Measurements from ENCODE around the gene NOL4. TPM values are rescaled to one million over a fixed set of nuclear protein-coding genes. Genes with fewer than 3 reads are reported as not detected.

NOL4 gene, protein sequence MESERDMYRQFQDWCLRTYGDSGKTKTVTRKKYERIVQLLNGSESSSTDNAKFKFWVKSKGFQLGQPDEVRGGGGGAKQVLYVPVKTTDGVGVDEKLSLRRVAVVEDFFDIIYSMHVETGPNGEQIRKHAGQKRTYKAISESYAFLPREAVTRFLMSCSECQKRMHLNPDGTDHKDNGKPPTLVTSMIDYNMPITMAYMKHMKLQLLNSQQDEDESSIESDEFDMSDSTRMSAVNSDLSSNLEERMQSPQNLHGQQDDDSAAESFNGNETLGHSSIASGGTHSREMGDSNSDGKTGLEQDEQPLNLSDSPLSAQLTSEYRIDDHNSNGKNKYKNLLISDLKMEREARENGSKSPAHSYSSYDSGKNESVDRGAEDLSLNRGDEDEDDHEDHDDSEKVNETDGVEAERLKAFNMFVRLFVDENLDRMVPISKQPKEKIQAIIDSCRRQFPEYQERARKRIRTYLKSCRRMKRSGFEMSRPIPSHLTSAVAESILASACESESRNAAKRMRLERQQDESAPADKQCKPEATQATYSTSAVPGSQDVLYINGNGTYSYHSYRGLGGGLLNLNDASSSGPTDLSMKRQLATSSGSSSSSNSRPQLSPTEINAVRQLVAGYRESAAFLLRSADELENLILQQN
- not detected for polyA plus RNA-seq (2012; ENCODE audit: insufficient read length, low read depth)

DNA sequence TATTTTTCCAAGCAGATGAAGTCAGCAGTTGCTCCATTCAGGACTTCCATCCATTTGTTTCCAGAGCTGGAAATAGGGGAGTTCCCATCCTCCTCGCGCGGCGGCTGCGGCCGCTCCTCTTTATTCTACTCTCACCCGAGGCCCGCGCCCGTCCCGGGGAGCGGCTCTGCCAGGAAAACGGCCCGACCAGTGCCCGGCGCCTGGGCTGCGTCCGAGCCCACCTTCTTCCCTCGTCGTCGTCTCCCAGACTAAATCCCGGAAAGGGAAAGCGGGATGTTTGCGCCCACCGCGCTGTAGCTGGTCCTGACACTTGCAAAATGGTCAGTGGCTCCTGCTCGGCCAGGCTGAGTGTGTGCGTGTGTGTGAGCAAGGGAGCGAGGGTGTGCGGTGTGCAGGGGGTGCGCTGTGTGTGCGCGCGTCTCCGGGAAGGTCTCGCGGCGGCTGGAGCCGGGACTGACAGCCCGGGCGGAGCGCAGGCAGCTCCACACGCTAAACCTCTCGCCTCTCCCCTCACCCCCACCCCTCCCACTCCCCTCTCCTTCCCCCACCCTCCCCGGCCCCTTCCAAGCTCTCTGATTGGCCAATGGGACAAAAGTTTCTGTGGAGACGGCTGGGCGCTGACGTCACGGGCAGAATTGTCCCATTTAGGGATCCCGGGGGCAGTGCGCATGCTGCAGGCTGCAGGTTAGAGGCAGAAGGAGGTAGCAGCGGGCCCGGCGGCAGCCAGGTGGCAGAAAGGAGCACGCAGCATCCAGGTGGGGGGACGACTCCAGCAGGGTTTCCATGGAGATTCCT, at the start of gene NOL4:
NOL4 (minus strand) TSS at position 491 of the 795 bp plus-strand sequence. CDS start 1,660 bp downstream, outside the sequence.
- no peak for TF ChIP-seq FOXP2 (optimal IDR thresholded peaks at IDR 0.05; ENCODE audit: borderline replicate concordance, extremely low read depth, extremely low read length, insufficient read depth)
- TF ChIP-seq, protein P1, sequence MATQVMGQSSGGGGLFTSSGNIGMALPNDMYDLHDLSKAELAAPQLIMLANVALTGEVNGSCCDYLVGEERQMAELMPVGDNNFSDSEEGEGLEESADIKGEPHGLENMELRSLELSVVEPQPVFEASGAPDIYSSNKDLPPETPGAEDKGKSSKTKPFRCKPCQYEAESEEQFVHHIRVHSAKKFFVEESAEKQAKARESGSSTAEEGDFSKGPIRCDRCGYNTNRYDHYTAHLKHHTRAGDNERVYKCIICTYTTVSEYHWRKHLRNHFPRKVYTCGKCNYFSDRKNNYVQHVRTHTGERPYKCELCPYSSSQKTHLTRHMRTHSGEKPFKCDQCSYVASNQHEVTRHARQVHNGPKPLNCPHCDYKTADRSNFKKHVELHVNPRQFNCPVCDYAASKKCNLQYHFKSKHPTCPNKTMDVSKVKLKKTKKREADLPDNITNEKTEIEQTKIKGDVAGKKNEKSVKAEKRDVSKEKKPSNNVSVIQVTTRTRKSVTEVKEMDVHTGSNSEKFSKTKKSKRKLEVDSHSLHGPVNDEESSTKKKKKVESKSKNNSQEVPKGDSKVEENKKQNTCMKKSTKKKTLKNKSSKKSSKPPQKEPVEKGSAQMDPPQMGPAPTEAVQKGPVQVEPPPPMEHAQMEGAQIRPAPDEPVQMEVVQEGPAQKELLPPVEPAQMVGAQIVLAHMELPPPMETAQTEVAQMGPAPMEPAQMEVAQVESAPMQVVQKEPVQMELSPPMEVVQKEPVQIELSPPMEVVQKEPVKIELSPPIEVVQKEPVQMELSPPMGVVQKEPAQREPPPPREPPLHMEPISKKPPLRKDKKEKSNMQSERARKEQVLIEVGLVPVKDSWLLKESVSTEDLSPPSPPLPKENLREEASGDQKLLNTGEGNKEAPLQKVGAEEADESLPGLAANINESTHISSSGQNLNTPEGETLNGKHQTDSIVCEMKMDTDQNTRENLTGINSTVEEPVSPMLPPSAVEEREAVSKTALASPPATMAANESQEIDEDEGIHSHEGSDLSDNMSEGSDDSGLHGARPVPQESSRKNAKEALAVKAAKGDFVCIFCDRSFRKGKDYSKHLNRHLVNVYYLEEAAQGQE (IDR thresholded peaks at IDR 0.05; ENCODE audit: insufficient read depth in 1 of 2, low read depth in 2 of 2, low read length in 2 of 2): no peak
- TF ChIP-seq POLR2AphosphoS5 (IDR thresholded peaks at IDR 0.05; ENCODE audit: low read depth, low read length): no peak
- no peak for TF ChIP-seq SIN3A (IDR thresholded peaks at IDR 0.05; ENCODE audit: borderline replicate concordance, insufficient read depth, low read length)
- no peak for TF ChIP-seq TAF1 (IDR thresholded peaks at IDR 0.05; ENCODE audit: borderline replicate concordance, insufficient read depth, low read length)

- TF ChIP-seq SIN3A (IDR thresholded peaks at IDR 0.05; ENCODE audit: borderline replicate concordance, insufficient read depth, low read length): no peak
- TF ChIP-seq, protein P1 (IDR thresholded peaks at IDR 0.05; ENCODE audit: insufficient read depth in 1 of 2, low read depth in 2 of 2, low read length in 2 of 2): no peak
Measured at GRCh38 chr18:34261865-34262780, 37.4 kb upstream of the NOL4 start.

DNA sequence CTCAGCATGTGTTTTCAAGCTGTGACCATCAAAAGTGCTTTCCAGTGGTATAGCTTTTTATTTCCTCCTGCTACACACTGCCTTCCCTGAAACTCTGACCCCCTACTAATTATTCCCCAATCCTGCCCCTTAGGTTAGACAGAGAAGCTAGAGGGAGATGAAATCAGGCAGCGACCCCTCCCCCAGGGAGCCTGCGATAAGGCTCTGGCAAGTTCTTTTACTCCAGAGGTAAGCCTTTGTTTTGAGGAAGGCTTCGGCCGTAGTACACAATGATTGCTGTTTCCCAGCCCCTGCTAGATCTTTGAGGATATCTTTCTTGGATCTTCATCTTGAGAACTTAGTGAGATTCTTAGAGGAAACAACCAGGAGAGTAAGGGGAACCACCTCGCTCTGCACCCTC, 33.5 kb upstream of the NOL4 start:
- TF ChIP-seq, protein P1 (IDR thresholded peaks at IDR 0.05; ENCODE audit: insufficient read depth in 1 of 2, low read depth in 2 of 2, low read length in 2 of 2): no peak
- no peak for TF ChIP-seq SIN3A (IDR thresholded peaks at IDR 0.05; ENCODE audit: borderline replicate concordance, insufficient read depth, low read length)
- TF ChIP-seq POLR2AphosphoS5 (IDR thresholded peaks at IDR 0.05; ENCODE audit: low read depth, low read length): no peak
- TF ChIP-seq FOXP2 (optimal IDR thresholded peaks at IDR 0.05; ENCODE audit: borderline replicate concordance, extremely low read depth, extremely low read length, insufficient read depth): no peak
- no peak for TF ChIP-seq TAF1 (IDR thresholded peaks at IDR 0.05; ENCODE audit: borderline replicate concordance, insufficient read depth, low read length)

DNA sequence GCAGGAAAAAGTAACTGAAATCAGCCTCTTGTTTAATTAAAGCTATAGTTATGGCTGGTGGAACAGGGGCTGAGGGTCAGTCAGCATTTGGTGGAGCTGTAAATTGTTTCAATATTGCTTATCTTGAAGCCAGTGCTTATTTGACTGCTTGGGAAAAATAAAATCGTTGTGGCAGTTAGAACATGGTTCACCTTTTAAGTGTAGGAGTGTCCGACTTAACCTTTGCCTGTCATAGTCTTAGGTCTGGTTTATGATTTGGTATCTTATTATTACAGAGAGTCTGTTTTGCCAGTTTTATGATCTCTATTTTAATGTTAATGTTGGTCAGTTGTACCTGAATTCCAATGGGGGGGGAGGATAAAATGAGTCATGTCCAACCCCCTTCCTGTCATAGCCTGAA, 27.2 kb upstream of the NOL4 start:
- TF ChIP-seq TAF1 (IDR thresholded peaks at IDR 0.05; ENCODE audit: borderline replicate concordance, insufficient read depth, low read length): no peak
- no peak for TF ChIP-seq FOXP2 (optimal IDR thresholded peaks at IDR 0.05; ENCODE audit: borderline replicate concordance, extremely low read depth, extremely low read length, insufficient read depth)
- no peak for TF ChIP-seq SIN3A (IDR thresholded peaks at IDR 0.05; ENCODE audit: borderline replicate concordance, insufficient read depth, low read length)
- TF ChIP-seq, protein P1 (IDR thresholded peaks at IDR 0.05; ENCODE audit: insufficient read depth in 1 of 2, low read depth in 2 of 2, low read length in 2 of 2): no peak
- no peak for TF ChIP-seq POLR2AphosphoS5 (IDR thresholded peaks at IDR 0.05; ENCODE audit: low read depth, low read length)
